HEK293 (cell line): Measurements from ENCODE around the gene MGST1.

Experiments used
- CTCF ChIA-PET: fragments of 350-600 bp; formaldehyde crosslinking; extraction: SDS; loops from one replicate; lab custom pipeline; 2021; ENCODE audit warnings: antibody characterized with exemption; lab: Yijun Ruan, JAX
- POLR2A ChIA-PET: fragments of 300-600 bp; formaldehyde crosslinking; extraction: SDS; loops from one replicate; lab custom pipeline; 2020; ENCODE audit warnings: antibody characterized with exemption, inconsistent platforms; lab: Yijun Ruan, JAX
- H3K27ac ChIP-seq: fragments of 200-500 bp; sonication (Bioruptor generic); 2 replicates; pipeline ENCODE4 v1.5.1; 2014; ENCODE audit warnings: low read depth, low read length, control low read depth, inconsistent platforms; ENCODE audit errors: extremely low read depth
- H3K36me3 ChIP-seq, 2 experiments: fragments of 200-500 bp in 1 of 2; sonication (Bioruptor generic) in 1 of 2; 1 replicate in 1 of 2; 2 replicates in 1 of 2; pipeline ENCODE4 v1.5.1; 2014 to 2017; ENCODE audit warnings: inconsistent platforms in 2 of 2, low read length in 2 of 2; ENCODE audit not compliant: control insufficient read depth in 2 of 2, insufficient read depth in 1 of 2
- H3K4me1 ChIP-seq: fragments of 200-500 bp; sonication (Bioruptor generic); 2 replicates; pipeline ENCODE4 v1.5.1; 2014; ENCODE audit warnings: mild to moderate bottlenecking, low read length, inconsistent platforms; ENCODE audit not compliant: control insufficient read depth, insufficient read depth
- H3K4me3 ChIP-seq: 2 replicates; pipeline ENCODE4 v1.5.1; 2011; ENCODE audit warnings: low read depth, mild to moderate bottlenecking, control low read depth, low read length, moderate library complexity
- H3K9me3 ChIP-seq: fragments of 200-500 bp; sonication (Bioruptor generic); 2 replicates; pipeline ENCODE4 v1.5.1; 2014; ENCODE audit warnings: low read depth, low read length, inconsistent platforms; ENCODE audit not compliant: control insufficient read depth, insufficient read depth
- HIC1 ChIP-seq: fragments of 450-650 bp; formaldehyde crosslinking; IDR thresholded peaks from 2 replicates; pipeline ENCODE4 v1.5.1; 2016; ENCODE audit warnings: missing biosample characterization, missing genetic modification characterization
- PRDM2 ChIP-seq: fragments of 450-650 bp; formaldehyde crosslinking; IDR thresholded peaks from 2 replicates; pipeline ENCODE4 v1.5.1; 2016; ENCODE audit warnings: missing biosample characterization, missing genetic modification characterization, borderline replicate concordance
- ZFHX2 ChIP-seq: fragments of 450-650 bp; formaldehyde crosslinking; conservative IDR thresholded peaks from 2 replicates; pipeline ENCODE4 v1.5.1; 2016; ENCODE audit warnings: missing biosample characterization, missing genetic modification characterization
- ZFP3 ChIP-seq: fragments of 450-650 bp; formaldehyde crosslinking; IDR thresholded peaks from 2 replicates; pipeline ENCODE4 v1.5.1; 2016; ENCODE audit warnings: low read depth, missing biosample characterization, missing genetic modification characterization
- ZNF138 ChIP-seq: fragments of 450-650 bp; formaldehyde crosslinking; IDR thresholded peaks from 2 replicates; pipeline ENCODE4 v1.5.1; 2016; ENCODE audit warnings: missing biosample characterization, missing genetic modification characterization, borderline replicate concordance
- ZNF202 ChIP-seq: fragments of 450-650 bp; formaldehyde crosslinking; IDR thresholded peaks from 2 replicates; pipeline ENCODE4 v1.5.1; 2016; ENCODE audit warnings: missing biosample characterization, missing genetic modification characterization, borderline replicate concordance
- ZNF266 ChIP-seq: fragments of 450-650 bp; formaldehyde crosslinking; IDR thresholded peaks from 2 replicates; pipeline ENCODE4 v1.5.1; 2016; ENCODE audit warnings: missing biosample characterization, missing genetic modification characterization, low read depth
- ZNF274 ChIP-seq, 2 experiments: fragments of 200-500 bp in 1 of 2; fragments of 450-650 bp in 1 of 2; sonication (Bioruptor generic) in 1 of 2; formaldehyde crosslinking in 1 of 2; IDR thresholded peaks; 2 replicates each; pipeline versions ENCODE4 v1.5.1 to v1.6.1; 2014 to 2016; ENCODE audit warnings: borderline replicate concordance in 1 of 2, inconsistent platforms in 1 of 2, low read length in 1 of 2, missing biosample characterization in 1 of 2, missing genetic modification characterization in 1 of 2
- ZNF311 ChIP-seq: fragments of 450-650 bp; formaldehyde crosslinking; IDR thresholded peaks from 2 replicates; pipeline ENCODE4 v1.5.1; 2017; ENCODE audit warnings: missing biosample characterization, missing genetic modification characterization, borderline replicate concordance
- ZNF398 ChIP-seq: fragments of 450-650 bp; formaldehyde crosslinking; IDR thresholded peaks from 2 replicates; pipeline ENCODE4 v1.5.1; 2017; ENCODE audit warnings: missing biosample characterization, missing genetic modification characterization
- ZNF544 ChIP-seq: fragments of 450-650 bp; formaldehyde crosslinking; IDR thresholded peaks from 2 replicates; pipeline ENCODE4 v1.5.0; 2017; ENCODE audit warnings: missing biosample characterization, missing genetic modification characterization
- ZNF629 ChIP-seq: fragments of 450-650 bp; formaldehyde crosslinking; IDR thresholded peaks from 2 replicates; pipeline ENCODE4 v1.5.1; 2017; ENCODE audit warnings: missing biosample characterization, missing genetic modification characterization
- ZNF677 ChIP-seq: fragments of 450-650 bp; IDR thresholded peaks from 2 replicates; pipeline ENCODE4 v1.5.0; 2018; ENCODE audit warnings: missing biosample characterization, mild to moderate bottlenecking, missing genetic modification characterization, moderate library complexity
- ZNF692 ChIP-seq: fragments of 450-650 bp; formaldehyde crosslinking; IDR thresholded peaks from 2 replicates; pipeline ENCODE4 v1.5.1; 2016; ENCODE audit warnings: missing biosample characterization, missing genetic modification characterization
- ZSCAN16 ChIP-seq: fragments of 450-650 bp; formaldehyde crosslinking; IDR thresholded peaks from 2 replicates; pipeline ENCODE4 v1.5.1; 2016; ENCODE audit warnings: missing biosample characterization, missing genetic modification characterization

The MGST1 gene

GRCh38 chr12:16369156-16369555, 21.7 kb downstream of the MGST1 start:
- Histone ChIP-seq H3K4me3 (no peak overlapping the region), H3K4me1 (no peaks in the 10 kb centered on the region), H3K27ac (no peak overlapping the region), H3K9me3 (no peaks in the 10 kb centered on the region), H3K36me3 (no peaks in the 10 kb centered on the region)
- POLR2A ChIA-PET: no interaction called here
- CTCF ChIA-PET: no interaction called here
- TF ChIP-seq ZNF677 (tag by site-specific recombination) (peak; percentile 46; the same call in 1 of the 2 replicates), ZSCAN16 (no peak), ZNF274 (IDR thresholded peaks at IDR 0.05; ENCODE audit: low read length) (no peak), ZNF274 (tag by site-specific recombination; IDR thresholded peaks at IDR 0.05; ENCODE audit: borderline replicate concordance) (no peak)

GRCh38 chr12:16370096-16370495, 22.7 kb downstream of the MGST1 start:
- ChIA-PET POLR2A (no interaction called here), CTCF (no interaction called here)

More at GRCh38 chr12:16370096-16370495, 22.7 kb downstream of the MGST1 start:
- no peak overlapping the region for H3K27ac ChIP-seq
- no peaks in the 10 kb centered on the region for H3K36me3 ChIP-seq
- TF ChIP-seq PRDM2 (tag by site-specific recombination) (no peak), ZNF692 (tag by site-specific recombination) (no peak), ZNF544 (tag by site-specific recombination) (no peak), ZNF629 (tag by site-specific recombination) (no peak), HIC1 (no peak), ZNF266 (tag by site-specific recombination) (no peak), ZFHX2 (no peak), ZNF138 (tag by site-specific recombination) (no peak), ZNF398 (tag by site-specific recombination) (no peak), ZNF311 (no peak), ZNF202 (no peak), ZFP3 (tag by site-specific recombination) (no peak)
- TF ChIP-seq, all 188 proteins: peak for 0
- Histone ChIP-seq H3K4me3 (no peak overlapping the region), H3K9me3 (no peaks in the 10 kb centered on the region), H3K4me1 (no peaks in the 10 kb centered on the region)
